CD14-positive monocyte (primary cell): ENCODE results near the gene ANKRD27. TPM values are rescaled to one million over a fixed set of nuclear protein-coding genes. Genes with fewer than 3 reads are reported as not detected.

ENCODE experiments used
- DNase-seq, 3 donors: peaks; one replicate each; pipeline ENCODE4 v3.0.0-alpha.2; 2011 to 2022
- H2AFZ ChIP-seq: 2 replicates; pipeline ENCODE4 v1.6.0; 2012; ENCODE audit warnings: mild to moderate bottlenecking, low read depth, low read length, inconsistent platforms; ENCODE audit not compliant: insufficient read depth, poor library complexity, severe bottlenecking
- H3K27ac ChIP-seq, 2 donors: 1 replicate in 1 of 2; 2 replicates in 1 of 2; pipeline ENCODE4 v1.5.1; 2012 to 2013; ENCODE audit warnings: low read length in 2 of 2, control low read depth in 1 of 2, inconsistent platforms in 1 of 2, low read depth in 1 of 2, mild to moderate bottlenecking in 1 of 2
- H3K27me3 ChIP-seq, 2 donors: one replicate each; pipeline versions ENCODE4 v1.6.0 to v1.6.1; 2011 to 2013; ENCODE audit warnings: low read length in 2 of 2; ENCODE audit not compliant: control insufficient read depth in 2 of 2, insufficient read depth in 2 of 2
- H3K36me3 ChIP-seq, 2 donors: replicated peaks in 1 of 2; 1 replicate in 1 of 2; 2 replicates in 1 of 2; pipeline versions ENCODE4 v1.5.1 to v1.6.1; 2012 to 2013; ENCODE audit warnings: low read length in 2 of 2, control low read depth in 1 of 2, inconsistent platforms in 1 of 2, mild to moderate bottlenecking in 1 of 2; ENCODE audit not compliant: insufficient read depth in 2 of 2, control insufficient read depth in 1 of 2
- H3K4me1 ChIP-seq, 2 donors: 1 replicate in 1 of 2; 2 replicates in 1 of 2; pipeline versions ENCODE4 v1.5.1 to v1.6.1; 2012 to 2013; ENCODE audit warnings: low read length in 2 of 2, control low read depth in 1 of 2, inconsistent platforms in 1 of 2, mild to moderate bottlenecking in 1 of 2, moderate library complexity in 1 of 2; ENCODE audit not compliant: insufficient read depth in 2 of 2, control insufficient read depth in 1 of 2
- H3K4me2 ChIP-seq: replicated peaks from 2 replicates; pipeline ENCODE3; 2012; ENCODE audit warnings: low read length, moderate library complexity, mild to moderate bottlenecking; ENCODE audit not compliant: poor library complexity, severe bottlenecking; ENCODE audit errors: extremely low read depth
- H3K4me3 ChIP-seq, 3 experiments: fragments of 200-600 bp in 1 of 3; sonication (generic) in 1 of 3; replicated peaks in 1 of 3; 1 replicate in 2 of 3; 2 replicates in 1 of 3; pipeline ENCODE4 v1.5.1; 2011 to 2013; ENCODE audit warnings: low read length in 3 of 3, mild to moderate bottlenecking in 3 of 3, control low read depth in 2 of 3, low read depth in 2 of 3, inconsistent platforms in 1 of 3, moderate library complexity in 1 of 3
- H3K79me2 ChIP-seq: 2 replicates; pipeline ENCODE4 v1.6.0; 2012; ENCODE audit warnings: mild to moderate bottlenecking, control low read depth, inconsistent platforms, low read length, moderate library complexity; ENCODE audit not compliant: insufficient read depth
- H3K9ac ChIP-seq: 2 replicates; pipeline ENCODE4 v1.6.0; 2017; ENCODE audit warnings: low read length, mild to moderate bottlenecking; ENCODE audit not compliant: insufficient read depth, poor library complexity, severe bottlenecking
- H3K9me3 ChIP-seq, 2 donors: replicated peaks in 1 of 2; 1 replicate in 1 of 2; 2 replicates in 1 of 2; pipeline versions ENCODE4 v1.5.1 to v1.6.1; 2012 to 2013; ENCODE audit warnings: low read length in 2 of 2, control low read depth in 1 of 2; ENCODE audit not compliant: control insufficient read depth in 1 of 2, insufficient read depth in 1 of 2
- H4K20me1 ChIP-seq: 2 replicates; pipeline ENCODE4 v1.6.0; 2012; ENCODE audit warnings: mild to moderate bottlenecking, low read length, control low read depth, moderate library complexity; ENCODE audit not compliant: insufficient read depth
- H3K27ac Mint-ChIP-seq, 7 donors: one replicate each; pipeline ENCODE4 v1.8.0; 2020; ENCODE audit warnings: mild to moderate bottlenecking in 7 of 7, mixed read lengths in 7 of 7, moderate library complexity in 6 of 7, inconsistent platforms in 2 of 7
- H3K27me3 Mint-ChIP-seq, 3 donors: one replicate each; pipeline ENCODE4 v1.8.0; 2021 to 2022; ENCODE audit warnings: low read depth in 3 of 3, mild to moderate bottlenecking in 3 of 3, mixed read lengths in 3 of 3, moderate library complexity in 3 of 3, inconsistent platforms in 1 of 3
- H3K36me3 Mint-ChIP-seq, 2 donors: one replicate each; pipeline ENCODE4 v1.8.0; 2020; ENCODE audit warnings: mixed read lengths in 2 of 2, inconsistent platforms in 1 of 2, mild to moderate bottlenecking in 1 of 2
- H3K4me1 Mint-ChIP-seq: one replicate; pipeline ENCODE4 v1.8.0; 2020; ENCODE audit warnings: mild to moderate bottlenecking, mixed read lengths
- H3K4me3 Mint-ChIP-seq, 2 donors: one replicate each; pipeline ENCODE4 v1.8.0; 2020; ENCODE audit warnings: mild to moderate bottlenecking in 2 of 2, mixed read lengths in 2 of 2, moderate library complexity in 1 of 2
- H3K9me3 Mint-ChIP-seq, 7 donors: one replicate each; pipeline ENCODE4 v1.8.0; 2020 to 2022; ENCODE audit warnings: mixed read lengths in 7 of 7, mild to moderate bottlenecking in 6 of 7, moderate library complexity in 6 of 7, inconsistent platforms in 2 of 7
- CTCF ChIP-seq: fragments of 200-600 bp; IDR thresholded peaks from one replicate; pipeline ENCODE4 v1.8.0; 2022; ENCODE audit warnings: antibody characterized with exemption, mild to moderate bottlenecking
- WGBS: methylation state at CpG from one replicate; pipeline ENCODE4 v1.1.5; 2013; ENCODE audit warnings: missing lambda C conversion rate; ENCODE audit not compliant: insufficient coverage; 5-methylcytosine and 5-hydroxymethylcytosine counted together
- intact Hi-C, 2 donors: fragments of 100-400 bp; cut with micrococcal nuclease; formaldehyde crosslinking; loops; one replicate each; pipeline versions ENCODE4 v1.15.0 to v1.15.1; 2023
- polyA plus RNA-seq, 3 donors: library from polyadenylated mRNA; depleted of rRNA in 1 of 3; unstranded in 2 of 3; stranded (reverse) in 1 of 3; fragments of 300-500 nt in 2 of 3; fragments of >200 nt in 1 of 3; fragmentation: Illumina TruSeq in 2 of 3; gene quantifications; 1 replicate in 2 of 3; 2 replicates in 1 of 3; pipeline ENCODE4 v1.2.3, GENCODE V29; 2012 to 2021

ANKRD27 gene
- polyA plus RNA-seq, 3 donors: 8.7 to 17.5 (median 14.5) TPM

- no peaks in the 10 kb centered on the region for H4K20me1 ChIP-seq
- no peak overlapping the region for H3K9ac ChIP-seq
- Mint-ChIP-seq H3K27ac (peak overlapping the region in 2 of 7 donors; percentile 42 to 61), H3K4me1 (peaks cover under 1% of the 10 kb centered on the region), H3K4me3 (no peak overlapping the region), H3K36me3 (peaks cover 78 to 98% of the 10 kb centered on the region in 2 donors), H3K27me3 (no peaks in the 10 kb centered on the region), H3K9me3 (peaks cover 0 to 2% (median 0%) of the 10 kb centered on the region in 7 donors)
- DNase-seq: no peak
- no peaks in the 10 kb centered on the region for H3K27me3 ChIP-seq
- H3K27ac ChIP-seq: no peak overlapping the region
- H2AFZ ChIP-seq: no peak overlapping the region
- no peaks in the 10 kb centered on the region for H3K4me1 ChIP-seq
- no peak overlapping the region for H3K4me3 ChIP-seq
- WGBS: 92% methylated on average over 20 of the region's 23 CpGs
- no peaks in the 10 kb centered on the region for H3K9me3 ChIP-seq
- no peaks in the 10 kb centered on the region for H3K79me2 ChIP-seq
- H3K36me3 ChIP-seq: peaks cover 87 to 93% of the 10 kb centered on the region in 2 donors
- intact Hi-C loops: no loop called here
- no peak for TF ChIP-seq CTCF
- no peak overlapping the region for H3K4me2 ChIP-seq
Measured at GRCh38 chr19:32619051-32619685, 55.8 kb downstream of the ANKRD27 start.

GRCh38 chr19:32615569-32615968, 59.4 kb downstream of the ANKRD27 start:
- Histone ChIP-seq H3K4me2 (no peak overlapping the region), H3K9me3 (no peaks in the 10 kb centered on the region), H3K79me2 (no peaks in the 10 kb centered on the region), H2AFZ (no peak overlapping the region), H3K36me3 (peaks cover 75 to 89% of the 10 kb centered on the region in 2 donors), H4K20me1 (no peaks in the 10 kb centered on the region), H3K4me1 (no peaks in the 10 kb centered on the region), H3K9ac (no peak overlapping the region), H3K27me3 (no peaks in the 10 kb centered on the region), H3K27ac (no peak overlapping the region), H3K4me3 (no peak overlapping the region)
- intact Hi-C loops: no loop called here
- peaks cover 0 to 4% (median 0%) of the 10 kb centered on the region in 7 donors for H3K9me3 Mint-ChIP-seq
- H3K4me1 Mint-ChIP-seq: no peaks in the 10 kb centered on the region
- H3K4me3 Mint-ChIP-seq: no peak overlapping the region
- peaks cover 70 to 88% of the 10 kb centered on the region in 2 donors for H3K36me3 Mint-ChIP-seq
- no peak for DNase-seq
- no peak for TF ChIP-seq CTCF
- WGBS: 87% methylated on average over 9 of the region's 11 CpGs
- H3K27me3 Mint-ChIP-seq: no peaks in the 10 kb centered on the region
- H3K27ac Mint-ChIP-seq: no peak overlapping the region
